ENCODE results near the gene MGAT5B.
"Not testable (repeated sequence)": the region's sequence is repeated elsewhere in the genome, so short reads cannot be mapped to it uniquely, and the experiment has no call there.

MGAT5B gene

GRCh38 chr17:76957678-76958464 lies 89.7 kb downstream of the MGAT5B start:
- DNase-seq (peak; percentile 74), ATAC-seq (replicated peaks) (peak; percentile 96 to 98)
- Mint-ChIP-seq H3K27ac (peak overlapping the region; percentile 96), H3K36me3 (peaks cover 7 to 11% of the 10 kb centered on the region in 2 donors), H3K4me3 (peak overlapping the region; percentile 90 to 95), H3K4me1 (peaks cover 33 to 50% of the 10 kb centered on the region in 2 donors), H3K9me3 (no peaks in the 10 kb centered on the region), H3K27me3 (no peaks in the 10 kb centered on the region)

GRCh38 chr17:76958974-76959373 lies 90.8 kb downstream of the MGAT5B start:
- H3K4me1 Mint-ChIP-seq: peaks cover 31 to 45% of the 10 kb centered on the region in 2 donors
- H3K4me3 Mint-ChIP-seq: peak overlapping the region; percentile 90 to 95
- H3K27me3 Mint-ChIP-seq: no peaks in the 10 kb centered on the region
- H3K27ac Mint-ChIP-seq: peak overlapping the region; percentile 96
- peaks cover 12 to 16% of the 10 kb centered on the region in 2 donors for H3K36me3 Mint-ChIP-seq
- DNase-seq (no peak), ATAC-seq (replicated peaks) (no peak)
- no peaks in the 10 kb centered on the region for H3K9me3 Mint-ChIP-seq

DNA sequence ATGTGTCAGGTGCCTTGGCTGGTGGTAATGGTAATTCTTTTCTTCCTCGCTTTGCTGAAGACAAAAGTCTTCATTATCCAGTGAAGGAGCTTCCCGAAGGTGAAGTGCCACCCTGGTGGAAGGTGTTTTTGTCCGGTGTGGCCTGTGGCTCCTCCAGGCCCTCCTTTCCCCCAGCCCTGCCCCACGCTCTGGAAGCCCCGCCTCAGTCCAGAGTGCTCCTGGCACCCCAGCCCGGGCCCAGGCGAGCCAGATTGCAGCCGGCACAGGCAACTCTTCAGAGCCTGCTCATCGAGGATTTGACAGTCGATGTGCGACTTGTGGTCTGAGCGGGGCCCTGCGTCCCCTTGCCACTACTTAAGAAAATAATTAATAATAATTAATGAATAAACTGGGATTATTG lies 93.7 kb downstream of the MGAT5B start:
- H3K36me3 Mint-ChIP-seq: peaks cover 12 to 14% of the 10 kb centered on the region in 2 donors
- no peaks in the 10 kb centered on the region for H3K27me3 Mint-ChIP-seq
- ATAC-seq (replicated peaks): no peak
- H3K9me3 Mint-ChIP-seq: no peaks in the 10 kb centered on the region
- H3K4me3 Mint-ChIP-seq: no peak overlapping the region
- no peak overlapping the region for H3K27ac Mint-ChIP-seq
- peaks cover 25 to 35% of the 10 kb centered on the region in 2 donors for H3K4me1 Mint-ChIP-seq
- no peak for DNase-seq

DNA sequence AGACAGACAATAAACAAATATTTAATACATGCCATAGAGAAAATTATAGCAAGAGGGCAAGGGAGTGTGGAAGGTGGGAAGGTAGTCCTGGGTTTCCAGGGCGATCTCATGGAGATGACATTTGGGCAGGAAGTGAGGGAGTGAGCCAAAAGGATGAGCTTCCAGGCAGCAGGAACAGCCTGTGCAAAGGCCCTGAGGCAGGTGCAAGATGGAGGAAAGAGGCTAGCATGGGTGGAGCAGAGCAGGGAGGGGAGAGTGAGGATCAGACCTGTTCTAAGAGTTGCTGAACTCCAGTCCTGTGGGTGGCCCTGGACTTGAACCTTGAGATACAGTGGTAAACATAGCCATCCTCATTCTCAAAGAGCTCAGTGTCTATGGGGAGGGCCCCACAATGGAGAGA lies 94.7 kb downstream of the MGAT5B start:
- Mint-ChIP-seq H3K36me3 (peaks cover 12 to 13% of the 10 kb centered on the region in 2 donors), H3K4me1 (peaks cover 19 to 25% of the 10 kb centered on the region in 2 donors), H3K9me3 (no peaks in the 10 kb centered on the region), H3K4me3 (no peak overlapping the region), H3K27ac (no peak overlapping the region), H3K27me3 (no peaks in the 10 kb centered on the region)
- no peak for DNase-seq
- ATAC-seq (replicated peaks): no peak

GRCh38 chr17:76966016-76966415 lies 97.8 kb downstream of the MGAT5B start:
- no peak overlapping the region for H3K27ac Mint-ChIP-seq
- no peak for DNase-seq
- H3K4me1 Mint-ChIP-seq: peaks cover 16 to 29% of the 10 kb centered on the region in 2 donors
- peaks cover 11 to 12% of the 10 kb centered on the region in 2 donors for H3K36me3 Mint-ChIP-seq
- peaks cover 0 to 3% of the 10 kb centered on the region in 2 donors for H3K27me3 Mint-ChIP-seq
- H3K9me3 Mint-ChIP-seq: no peaks in the 10 kb centered on the region
- ATAC-seq (replicated peaks): no peak
- no peak overlapping the region for H3K4me3 Mint-ChIP-seq

GRCh38 chr17:76966486-76967181 lies 98.4 kb downstream of the MGAT5B start:
- no peak for DNase-seq
- no peak overlapping the region for H3K4me3 Mint-ChIP-seq
- no peaks in the 10 kb centered on the region for H3K9me3 Mint-ChIP-seq
- no peak for ATAC-seq (replicated peaks)
- peaks cover 11 to 12% of the 10 kb centered on the region in 2 donors for H3K36me3 Mint-ChIP-seq
- peaks cover 0 to 4% of the 10 kb centered on the region in 2 donors for H3K27me3 Mint-ChIP-seq
- peaks cover 16 to 29% of the 10 kb centered on the region in 2 donors for H3K4me1 Mint-ChIP-seq
- no peak overlapping the region for H3K27ac Mint-ChIP-seq

- Mint-ChIP-seq H3K9me3 (no peaks in the 10 kb centered on the region), H3K36me3 (peaks cover 6 to 7% of the 10 kb centered on the region in 2 donors), H3K4me3 (peak overlapping the region in 1 of 2 donors; percentile 85), H3K27ac (peak overlapping the region; percentile 93), H3K4me1 (peaks cover 17 to 35% of the 10 kb centered on the region in 2 donors), H3K27me3 (peaks cover 0 to 4% of the 10 kb centered on the region in 2 donors)
- no peak for ATAC-seq (replicated peaks)
- DNase-seq: no peak
Measured at GRCh38 chr17:76967762-76968161, 99.6 kb downstream of the MGAT5B start.

DNA sequence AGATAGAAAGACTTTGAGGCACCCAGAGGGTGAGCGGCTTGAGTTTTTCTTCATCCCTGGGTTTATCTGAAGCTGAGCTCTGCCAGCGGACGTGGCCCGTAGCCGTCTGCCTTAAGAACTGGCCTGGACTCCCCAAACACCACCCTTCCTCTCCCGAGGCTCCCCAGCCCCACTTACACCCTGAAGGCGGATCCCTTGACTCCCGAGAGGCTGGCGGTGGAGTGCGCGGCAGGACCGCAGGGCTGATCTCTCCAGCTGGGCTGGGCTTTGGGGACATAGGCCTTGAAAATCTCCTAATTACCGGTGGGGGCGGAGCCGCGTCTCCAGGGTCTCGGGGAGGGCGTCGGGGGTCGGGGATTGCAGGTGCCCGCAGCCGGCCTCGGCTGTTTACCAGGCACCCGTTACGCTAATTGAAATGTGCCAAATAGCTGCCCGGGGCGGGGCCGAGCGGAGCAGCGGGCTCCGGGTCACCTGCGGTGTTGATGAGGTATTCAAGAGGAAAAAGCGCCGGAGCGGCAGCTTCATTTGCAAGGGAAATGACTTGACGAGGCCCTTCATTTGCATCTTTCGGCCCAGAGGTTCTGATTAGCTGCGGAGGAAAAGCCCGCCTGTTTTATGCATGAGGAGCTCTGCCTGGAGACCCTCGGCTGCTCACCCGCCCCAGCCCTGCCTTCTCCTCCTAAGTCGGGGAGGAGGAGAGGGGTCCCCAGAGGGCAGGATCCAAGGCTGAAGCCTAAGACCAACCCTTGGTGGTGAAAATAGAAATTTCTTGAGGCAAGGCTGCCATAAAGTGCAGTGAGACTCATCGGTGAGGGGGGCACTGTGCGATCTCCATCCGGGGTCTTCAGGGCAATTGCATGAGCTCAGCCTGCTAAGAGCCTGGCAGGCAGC lies 100.7 kb downstream of the MGAT5B start:
- Mint-ChIP-seq H3K36me3 (peaks cover 0 to under 1% of the 10 kb centered on the region in 2 donors), H3K27me3 (peaks cover 0 to 4% of the 10 kb centered on the region in 2 donors), H3K27ac (peak overlapping the region; percentile 93), H3K4me1 (peaks cover 17 to 35% of the 10 kb centered on the region in 2 donors), H3K4me3 (peak overlapping the region; percentile 85 to 88), H3K9me3 (no peaks in the 10 kb centered on the region)
- ATAC-seq (replicated peaks) (peak; percentile 95 to 96), DNase-seq (peak; percentile 73)

DNA sequence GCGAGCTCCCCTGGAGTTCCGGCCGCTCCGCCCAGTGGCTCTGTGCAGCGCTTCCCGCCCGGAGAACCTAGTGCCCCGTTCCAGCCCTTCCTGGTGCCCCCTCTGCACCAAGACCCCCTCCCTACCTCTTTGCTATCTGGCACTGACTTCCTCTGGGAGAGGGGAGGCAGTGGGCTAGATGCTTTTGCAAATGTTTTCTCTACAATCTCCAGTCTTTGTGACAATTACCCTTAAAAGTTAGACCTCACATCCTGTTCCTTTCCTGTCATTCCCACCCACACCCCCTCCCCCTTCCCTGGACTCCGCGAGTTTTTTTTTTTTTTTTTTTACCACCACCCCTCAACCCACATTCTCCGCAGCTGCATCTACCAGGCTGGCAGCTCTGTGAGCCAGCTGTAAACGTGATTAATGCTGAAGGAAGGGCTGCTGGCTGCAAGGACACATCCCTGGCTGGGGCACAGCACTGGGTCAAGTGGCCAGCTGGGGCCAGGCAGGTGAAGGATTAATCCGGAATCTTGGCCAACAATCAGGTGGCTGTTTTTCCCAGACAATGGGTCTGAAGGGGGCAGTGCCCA lies 101.5 kb downstream of the MGAT5B start:
- Mint-ChIP-seq H3K27me3 (peaks cover 0 to 4% of the 10 kb centered on the region in 2 donors), H3K36me3 (no peaks in the 10 kb centered on the region), H3K27ac (peak overlapping the region; percentile 73), H3K4me3 (peak overlapping the region; percentile 85 to 88), H3K9me3 (no peaks in the 10 kb centered on the region), H3K4me1 (peaks cover 17 to 35% of the 10 kb centered on the region in 2 donors)
- DNase-seq (no peak), ATAC-seq (replicated peaks) (no peak)

GRCh38 chr17:76970228-76970627 lies 102.0 kb downstream of the MGAT5B start:
- H3K36me3 Mint-ChIP-seq; H3K4me3 Mint-ChIP-seq; ATAC-seq (replicated peaks); H3K27ac Mint-ChIP-seq; H3K27me3 Mint-ChIP-seq; H3K9me3 Mint-ChIP-seq; DNase-seq: not testable (repeated sequence)
- H3K4me1 Mint-ChIP-seq: peaks cover 17 to 35% of the 10 kb centered on the region in 2 donors

GRCh38 chr17:76972046-76972641 lies 103.9 kb downstream of the MGAT5B start:
- peaks cover 0 to 7% of the 10 kb centered on the region in 2 donors for H3K27me3 Mint-ChIP-seq
- no peak overlapping the region for H3K4me3 Mint-ChIP-seq
- H3K27ac Mint-ChIP-seq: no peak overlapping the region
- DNase-seq (no peak), ATAC-seq (replicated peaks) (no peak)
- peaks cover 12 to 35% of the 10 kb centered on the region in 2 donors for H3K4me1 Mint-ChIP-seq
- peaks cover 0 to 8% of the 10 kb centered on the region in 2 donors for H3K36me3 Mint-ChIP-seq
- peaks cover 7 to 10% of the 10 kb centered on the region in 2 donors for H3K9me3 Mint-ChIP-seq

DNA sequence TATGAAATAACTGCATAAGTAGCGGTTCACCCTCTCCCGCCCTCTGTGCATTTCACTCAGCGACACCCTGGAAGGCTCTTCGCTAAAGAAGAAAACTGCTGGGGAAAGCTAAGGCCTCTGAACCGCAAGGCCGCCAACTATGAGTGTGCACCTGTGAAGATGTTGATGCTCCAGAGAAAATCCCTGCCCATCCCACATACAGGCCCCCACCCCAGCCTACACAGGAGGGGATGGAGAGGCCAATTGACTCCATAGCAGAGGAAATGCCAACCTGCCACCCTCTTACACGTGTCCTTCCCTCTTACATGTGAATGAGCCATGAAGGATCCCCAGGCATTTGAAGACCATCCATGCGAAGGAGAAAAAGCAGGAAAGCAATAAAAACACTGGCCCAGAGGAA lies 104.8 kb downstream of the MGAT5B start:
- DNase-seq (no peak), ATAC-seq (replicated peaks) (no peak)
- Mint-ChIP-seq H3K36me3 (peaks cover under 1 to 9% of the 10 kb centered on the region in 2 donors), H3K27ac (no peak overlapping the region), H3K27me3 (peaks cover 0 to 7% of the 10 kb centered on the region in 2 donors), H3K4me3 (no peak overlapping the region), H3K4me1 (peaks cover 12 to 34% of the 10 kb centered on the region in 2 donors), H3K9me3 (peaks cover 8 to 13% of the 10 kb centered on the region in 2 donors)

- ATAC-seq (replicated peaks) (no peak), DNase-seq (no peak)
- H3K4me1 Mint-ChIP-seq: peaks cover 5 to 17% of the 10 kb centered on the region in 2 donors
- peaks cover 0 to 7% of the 10 kb centered on the region in 2 donors for H3K27me3 Mint-ChIP-seq
- peaks cover 4 to 17% of the 10 kb centered on the region in 2 donors for H3K36me3 Mint-ChIP-seq
- peaks cover 15 to 21% of the 10 kb centered on the region in 2 donors for H3K9me3 Mint-ChIP-seq
- H3K27ac Mint-ChIP-seq: no peak overlapping the region
- no peak overlapping the region for H3K4me3 Mint-ChIP-seq
Measured at GRCh38 chr17:76974721-76975120, 106.5 kb downstream of the MGAT5B start.

Measured in stimulated activated naive B cell treated with anti-CD40 and anti-IgM and Interleukin-4, amounts not matched to agents 10 μg/mL and 1 μg/mL and 100 μg/mL, for 72 hours (primary cell).